K562 (cell line): ENCODE measurements around the gene TBX10. TPM values are rescaled to one million over a fixed set of nuclear protein-coding genes. Genes with fewer than 3 reads are reported as not detected.
A peak's percentile ranks its signal among the peaks of the same experiment; 100 is the strongest.

Source experiments
- ATAC-seq: fragments of 200-7000 bp; cut with Tn5 transposase; 3 replicates; pipeline ENCODE4 v1.9.1; 2020; ENCODE audit warnings: moderate library complexity
- BruUV-seq: library from RNA; stranded (reverse); fragments of 400-500 nt; replicated peaks from 2 replicates; lab custom pipeline; 2021; lab: Mats Ljungman, UMichigan
- CTCF ChIA-PET: fragments of 300-600 bp; formaldehyde crosslinking; extraction: SDS; loops from one replicate; lab custom pipeline; 2021; ENCODE audit warnings: low intra/inter-chr PET ratio; lab: Yijun Ruan, JAX
- POLR2A ChIA-PET: fragments of 300-600, 350-650 bp; sonication (Branson Sonifier 250); formaldehyde crosslinking; extraction: SDS; loops from one replicate; lab custom pipeline; 2021; ENCODE audit warnings: antibody characterized with exemption, inconsistent platforms; lab: Yijun Ruan, JAX
- DNase-seq, 4 experiments: peaks; one replicate each; pipeline versions ENCODE4 v3.0.0 to v3.0.0-alpha.2; 2011 to 2018; ENCODE audit warnings: low spot score in 3 of 4, mixed read lengths in 3 of 4; ENCODE audit errors: extremely low read depth in 1 of 4
- FAIRE-seq: peaks from 2 replicates; lab custom pipeline; 2011; peaks lifted over from hg19 to GRCh38; lab: Jason Lieb, UNC
- H2AFZ ChIP-seq: 2 replicates; pipeline ENCODE4 v1.6.0; 2011; ENCODE audit warnings: low read depth, low read length, control low read depth, inconsistent platforms
- H3K27ac ChIP-seq: fragments of 200-600 bp; 3 replicates; pipeline ENCODE4 v1.8.0; 2011; ENCODE audit warnings: low read depth, mild to moderate bottlenecking, control low read depth, inconsistent platforms, low read length, moderate library complexity, mixed read lengths; ENCODE audit errors: extremely low read depth
- H3K27me3 ChIP-seq, 2 experiments: fragments of 300-600 bp in 1 of 2; 2 replicates in 1 of 2; 3 replicates in 1 of 2; pipeline versions ENCODE4 v1.6.0 to v1.8.0; 2011; ENCODE audit warnings: inconsistent platforms in 2 of 2, low read length in 2 of 2, mild to moderate bottlenecking in 1 of 2, mixed read lengths in 1 of 2, moderate library complexity in 1 of 2; ENCODE audit not compliant: control insufficient read depth in 2 of 2, insufficient read depth in 2 of 2
- H3K36me3 ChIP-seq: fragments of 300-600 bp; 3 replicates; pipeline ENCODE4 v1.8.0; 2011; ENCODE audit warnings: mild to moderate bottlenecking, low read length, inconsistent platforms; ENCODE audit not compliant: control insufficient read depth, insufficient read depth
- H3K4me1 ChIP-seq, 2 experiments: fragments of 200-600 bp in 1 of 2; replicated peaks in 1 of 2; 2 replicates in 1 of 2; 3 replicates in 1 of 2; pipeline versions ENCODE4 v1.5.1 to v1.8.0; 2011; ENCODE audit warnings: inconsistent platforms in 2 of 2, low read length in 2 of 2, mild to moderate bottlenecking in 1 of 2, mixed read lengths in 1 of 2, moderate library complexity in 1 of 2; ENCODE audit not compliant: control insufficient read depth in 2 of 2, insufficient read depth in 2 of 2
- H3K4me2 ChIP-seq: 2 replicates; pipeline ENCODE4 v1.6.1; 2011; ENCODE audit warnings: low read length, control low read depth, inconsistent platforms, mixed read lengths; ENCODE audit not compliant: insufficient read depth
- H3K4me3 ChIP-seq: fragments of 200-600 bp; sonication (generic), shearing (Covaris generic); 2 replicates; pipeline ENCODE4 v1.5.1; 2016; ENCODE audit warnings: control low read depth, inconsistent platforms
- H3K79me2 ChIP-seq: fragments of 200-600 bp; 3 replicates; pipeline ENCODE4 v1.8.0; 2011; ENCODE audit warnings: low read length, inconsistent platforms; ENCODE audit not compliant: control insufficient read depth, insufficient read depth
- H3K9ac ChIP-seq, 2 experiments: 2 replicates each; pipeline versions ENCODE4 v1.6.0 to v1.6.1; 2011; ENCODE audit warnings: low read depth in 2 of 2, low read length in 2 of 2, control low read depth in 1 of 2, inconsistent platforms in 1 of 2, mild to moderate bottlenecking in 1 of 2, mixed read lengths in 1 of 2; ENCODE audit not compliant: insufficient read depth in 1 of 2
- H3K9me1 ChIP-seq: one replicate; pipeline ENCODE4 v1.6.0; 2011; ENCODE audit warnings: inconsistent platforms, mild to moderate bottlenecking, low read length, moderate library complexity; ENCODE audit not compliant: control insufficient read depth, insufficient read depth
- H3K9me3 ChIP-seq: replicated peaks from 2 replicates; pipeline ENCODE4 v1.5.1; 2011; ENCODE audit warnings: low read depth, low read length, inconsistent platforms; ENCODE audit not compliant: control insufficient read depth, insufficient read depth
- H4K20me1 ChIP-seq: replicated peaks from 2 replicates; pipeline ENCODE4 v1.6.1; 2011; ENCODE audit warnings: low read length, inconsistent platforms, mixed read lengths; ENCODE audit not compliant: control insufficient read depth, insufficient read depth
- ATF7 ChIP-seq: fragments of 450-650 bp; IDR thresholded peaks from 2 replicates; pipeline ENCODE4 v1.7.1; 2014; ENCODE audit warnings: mild to moderate bottlenecking, moderate library complexity
- CBX2 ChIP-seq: fragments of 200-600 bp; sonication (generic); IDR thresholded peaks from one replicate; pipeline ENCODE4 v1.6.1; 2012; ENCODE audit warnings: mild to moderate bottlenecking, low read length, inconsistent platforms; ENCODE audit not compliant: insufficient read depth, poor library complexity, severe bottlenecking
- CREB3 ChIP-seq: fragments of 450-650 bp; conservative IDR thresholded peaks from 2 replicates; pipeline ENCODE4 v1.6.1; 2016; ENCODE audit warnings: missing genetic modification characterization, low read depth, mild to moderate bottlenecking, missing compliant biosample characterization, moderate library complexity
- E2F6 ChIP-seq, 2 experiments: IDR thresholded peaks; 2 replicates each; pipeline ENCODE4 v1.6.1; 2011; ENCODE audit warnings: borderline replicate concordance in 1 of 2, control low read depth in 1 of 2, low read depth in 1 of 2, low read length in 1 of 2, mild to moderate bottlenecking in 1 of 2, mixed read lengths in 1 of 2, moderate library complexity in 1 of 2; ENCODE audit not compliant: insufficient read depth in 1 of 2, insufficient read length in 1 of 2, poor library complexity in 1 of 2, severe bottlenecking in 1 of 2; ENCODE audit errors: extremely low read depth in 1 of 2
- EHMT2 ChIP-seq: fragments of 450-650 bp; IDR thresholded peaks from 2 replicates; pipeline ENCODE4 v1.6.1; 2018; ENCODE audit warnings: antibody characterized with exemption
- HDAC8 ChIP-seq: fragments of 450-650 bp; IDR thresholded peaks from 2 replicates; pipeline ENCODE4 v1.6.1; 2016; ENCODE audit warnings: mild to moderate bottlenecking, missing genetic modification characterization, moderate library complexity, missing compliant biosample characterization
- MTA2 ChIP-seq: fragments of 450-650 bp; IDR thresholded peaks from 2 replicates; pipeline ENCODE4 v1.6.1; 2016; ENCODE audit warnings: low read depth
- RBM15 ChIP-seq: fragments of 200-400 bp; formaldehyde crosslinking; IDR thresholded peaks from 2 replicates; pipeline ENCODE4 v1.6.1; 2018; ENCODE audit warnings: mild to moderate bottlenecking, low read length, moderate library complexity; ENCODE audit not compliant: insufficient read depth
- TAF9B ChIP-seq: fragments of 450-650 bp; IDR thresholded peaks from 2 replicates; pipeline ENCODE4 v1.6.1; 2018; ENCODE audit warnings: mild to moderate bottlenecking; ENCODE audit not compliant: partially characterized antibody
- ZNF445 ChIP-seq: fragments of 250-450 bp; sonication (Bioruptor Pico); IDR thresholded peaks from 2 replicates; pipeline ENCODE4 v1.4.0; 2020; ENCODE audit warnings: low read depth, mild to moderate bottlenecking, moderate library complexity
- WGBS: fragments of 100-300 bp; shearing (Covaris generic); methylation state at CpG from one replicate; pipeline ENCODE4 v1.1.6; 2016; ENCODE audit warnings: low coverage, mixed read lengths; ENCODE audit not compliant: insufficient coverage; ENCODE audit errors: missing lambda C conversion rate; 5-methylcytosine and 5-hydroxymethylcytosine counted together
- in situ Hi-C: fragments of 300-500 bp; cut with MboI; formaldehyde crosslinking; loops from 4 replicates; pipeline ENCODE4 v1.15.0; 2018; ENCODE audit warnings: inconsistent platforms, mixed read lengths
- intact Hi-C: fragments of 100-400 bp; cut with micrococcal nuclease; formaldehyde crosslinking; loops from 2 replicates; pipeline ENCODE4 v1.14.2; 2022
- polyA plus RNA-seq, 8 experiments: library from polyadenylated mRNA; depleted of rRNA in 4 of 8; stranded (reverse) in 5 of 8; unstranded in 3 of 8; fragments of >200 nt; fragmentation: Nextera tagmentation in 2 of 8; fragmentation: Illumina TruSeq in 1 of 8; extraction: Ambion mirVana in 2 of 8; extraction: Trizol in 1 of 8; gene quantifications; 2 replicates each; pipeline versions ENCODE4 v1.2.1 to v1.2.3, GENCODE V29; 2011 to 2014; ENCODE audit warnings: inconsistent platforms in 1 of 8, missing spikeins in 1 of 8
- total RNA-seq, 7 experiments: library from RNA; depleted of rRNA in 6 of 7; stranded (reverse); fragments of >200 nt in 6 of 7; fragmentation: Illumina TruSeq in 2 of 7; extraction: Trizol in 2 of 7; gene quantifications; 2 replicates each; pipeline versions ENCODE4 v1.2.1 to v1.2.3, GENCODE V29; 2011 to 2021; ENCODE audit warnings: low replicate concordance in 1 of 7
- TF ChIP-seq, protein P1 (sequence below): fragments of 250-450 bp; sonication (Bioruptor Pico); IDR thresholded peaks from 2 replicates; pipeline ENCODE4 v1.4.0; 2020

The TBX10 gene
- total and polyA plus RNA-seq, 9 of the 15 experiments (the other 6 are each of a cell fraction or from before 2014, with no cell fraction given) = not detected

- H3K4me1 ChIP-seq = no peaks in the 10 kb centered on the region
- CTCF ChIA-PET = no interaction called here
- no TSS peak for BruUV-seq
- no peak overlapping the region for H3K27ac ChIP-seq
- DNase-seq (no peak), ATAC-seq (no peak), FAIRE-seq (no peak)
- H3K4me3 ChIP-seq = no peak overlapping the region
- in situ Hi-C loops = no loop called here
- intact Hi-C loops = loop anchor here (5.0 kb wide), 1 partner anchor 80 kb away; no protein-coding TSS in a partner anchor
- no peaks in the 10 kb centered on the region for H3K9me1 ChIP-seq
- POLR2A ChIA-PET = no interaction called here
- peaks cover under 1 to 12% of the 10 kb centered on the region in 2 experiments; a peak in 3 of 5 replicates for H3K27me3 ChIP-seq
- no peaks in the 10 kb centered on the region for H4K20me1 ChIP-seq
- no peaks in the 10 kb centered on the region for H3K9me3 ChIP-seq
- no peak overlapping the region for H3K9ac ChIP-seq
- no peaks in the 10 kb centered on the region for H3K36me3 ChIP-seq
- no peaks in the 10 kb centered on the region for H3K79me2 ChIP-seq
- WGBS = 0% methylated on average over 3 of the region's 3 CpGs
- no peak overlapping the region for H2AFZ ChIP-seq
- no peak overlapping the region for H3K4me2 ChIP-seq
- TF ChIP-seq CBX2 = peak; percentile 35
- TF ChIP-seq CREB3 = no peak
Observed at GRCh38 chr11:67657300-67657699, 17.7 kb upstream of the TBX10 start.

- no peaks in the 10 kb centered on the region for H3K9me1 ChIP-seq
- POLR2A ChIA-PET = interaction anchor here (0.6 to 1.0 kb wide), 4 partner anchors 17 to 335 kb away, joined by 3 to 5 read pairs (median 3); no protein-coding TSS in a partner anchor
- no peaks in the 10 kb centered on the region for H3K4me1 ChIP-seq
- DNase-seq (peak in 1 of 4 experiments; percentile 40), ATAC-seq (peak; percentile 47; the same call in 1 of the 3 replicates), FAIRE-seq (no peak)
- H3K9me3 ChIP-seq = no peaks in the 10 kb centered on the region
- no peak overlapping the region for H3K4me3 ChIP-seq
- H3K27ac ChIP-seq = no peak overlapping the region
- intact Hi-C loops = loop anchor here (5.0 kb wide), 1 partner anchor 79 kb away; no protein-coding TSS in a partner anchor
- H2AFZ ChIP-seq = no peak overlapping the region
- CTCF ChIA-PET = no interaction called here
- no peaks in the 10 kb centered on the region for H3K79me2 ChIP-seq
- H3K4me2 ChIP-seq = no peak overlapping the region
- no TSS peak for BruUV-seq
- no peak overlapping the region for H3K9ac ChIP-seq
- 9% methylated on average over 4 of the region's 4 CpGs for WGBS
- H3K27me3 ChIP-seq = peaks cover 0 to 9% of the 10 kb centered on the region in 2 experiments; a peak in 3 of 5 replicates
- H4K20me1 ChIP-seq = no peaks in the 10 kb centered on the region
- in situ Hi-C loops = no loop called here
- H3K36me3 ChIP-seq = no peaks in the 10 kb centered on the region
- TF ChIP-seq RBM15 (no peak), EHMT2 (0 out of 2 replicates have a peak, but pooled peaks have one; percentile 37), TAF9B (no peak), E2F6 (IDR thresholded peaks at IDR 0.05; ENCODE audit: borderline replicate concordance in 1 of 2, extremely low read depth in 1 of 2, insufficient read depth in 1 of 2, insufficient read length in 1 of 2, low read depth in 1 of 2, low read length in 1 of 2, poor library complexity in 1 of 2, severe bottlenecking in 1 of 2) (no peak), MTA2 (peak; percentile 33; the same call in 1 of the 2 replicates), ATF7 (no peak), ZNF445 (CRISPR knock-in tag) (no peak), HDAC8 (no peak)
- TF ChIP-seq, protein P1, sequence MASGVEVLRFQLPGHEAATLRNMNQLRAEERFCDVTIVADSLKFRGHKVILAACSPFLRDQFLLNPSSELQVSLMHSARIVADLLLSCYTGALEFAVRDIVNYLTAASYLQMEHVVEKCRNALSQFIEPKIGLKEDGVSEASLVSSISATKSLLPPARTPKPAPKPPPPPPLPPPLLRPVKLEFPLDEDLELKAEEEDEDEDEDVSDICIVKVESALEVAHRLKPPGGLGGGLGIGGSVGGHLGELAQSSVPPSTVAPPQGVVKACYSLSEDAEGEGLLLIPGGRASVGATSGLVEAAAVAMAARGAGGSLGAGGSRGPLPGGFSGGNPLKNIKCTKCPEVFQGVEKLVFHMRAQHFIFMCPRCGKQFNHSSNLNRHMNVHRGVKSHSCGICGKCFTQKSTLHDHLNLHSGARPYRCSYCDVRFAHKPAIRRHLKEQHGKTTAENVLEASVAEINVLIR (CRISPR knock-in tag) = no peak
Observed at GRCh38 chr11:67656278-67656922, 16.8 kb upstream of the TBX10 start.
